Large intestine (tissue), 3 donors: Measurements from ENCODE around the gene C12orf57. TPM values are rescaled to one million over a fixed set of nuclear protein-coding genes. Genes with fewer than 3 reads are reported as not detected.
"Not testable (repeated sequence)": the region's sequence is repeated elsewhere in the genome, so short reads cannot be mapped to it uniquely, and the experiment has no call there.

Experiments
- DNase-seq, 2 donors: peaks; one replicate each; pipeline versions ENCODE4 v3.0.0 to v3.0.0-alpha.2; 2013
- H3K27ac ChIP-seq: one replicate; pipeline ENCODE4 v1.5.1; 2013; ENCODE audit warnings: low read length
- H3K27me3 ChIP-seq: 2 replicates; pipeline ENCODE4 v1.6.1; 2013; ENCODE audit warnings: low read length; ENCODE audit not compliant: control insufficient read depth, insufficient read depth
- H3K36me3 ChIP-seq: 2 replicates; pipeline ENCODE4 v1.6.1; 2013; ENCODE audit warnings: low read length; ENCODE audit not compliant: control insufficient read depth, insufficient read depth
- H3K4me1 ChIP-seq: one replicate; pipeline ENCODE4 v1.6.1; 2013; ENCODE audit warnings: low read length; ENCODE audit not compliant: control insufficient read depth, insufficient read depth
- H3K4me3 ChIP-seq: one replicate; pipeline ENCODE4 v1.5.1; 2013; ENCODE audit warnings: low read length
- H3K9me3 ChIP-seq: one replicate; pipeline ENCODE4 v1.6.1; 2013; ENCODE audit warnings: mild to moderate bottlenecking, low read depth, low read length, moderate library complexity; ENCODE audit not compliant: control insufficient read depth
- WGBS: methylation state at CpG from one replicate; pipeline ENCODE4 v1.1.5; 2013; ENCODE audit warnings: low lambda C conversion rate; ENCODE audit not compliant: insufficient coverage; 5-methylcytosine and 5-hydroxymethylcytosine counted together
- polyA plus RNA-seq: library from polyadenylated mRNA; unstranded; fragments of 120-200 nt; gene quantifications from one replicate; pipeline ENCODE4 v1.2.1, GENCODE V29; 2013

Gene C12orf57
- polyA plus RNA-seq, 1 donor: 141 TPM

GRCh38 chr12:6904280-6905276 lies 39.2 kb upstream of the C12orf57 start, which contains the start of gene LRRC23:
Gene LRRC23 (plus strand): TSS chr12:6904822. CDS start chr12:6905634, 812 bp downstream.
- peaks cover under 1% of the 10 kb centered on the region for H3K27me3 ChIP-seq
- peak within 1 kb of the TSS; percentile 74 for H3K4me3 ChIP-seq
- peaks cover 7% of the 10 kb centered on the region for H3K36me3 ChIP-seq
- peak within 1 kb of the TSS; percentile 61 for H3K27ac ChIP-seq
- DNase-seq: peak; percentile 94 to 95
- peaks cover 13% of the 10 kb centered on the region for H3K4me1 ChIP-seq
- H3K9me3 ChIP-seq: no peaks in the 10 kb centered on the region
- WGBS: 4% methylated on average over 5 of the region's 34 CpGs

- Histone ChIP-seq H3K9me3 (no peaks in the 10 kb centered on the region), H3K4me1 (peaks cover 9% of the 10 kb centered on the region), H3K36me3 (peaks cover 7% of the 10 kb centered on the region), H3K27me3 (peaks cover 3% of the 10 kb centered on the region), H3K27ac (no peak overlapping the region), H3K4me3 (no peak overlapping the region)
- DNase-seq: no peak
- 100% methylated on average over 1 of the region's 5 CpGs for WGBS
These were observed 38.3 kb upstream of the C12orf57 start for GRCh38 chr12:6905414-6906040.

- not testable (repeated sequence) for H3K4me3 ChIP-seq, H3K36me3 ChIP-seq, DNase-seq, H3K4me1 ChIP-seq, H3K9me3 ChIP-seq, H3K27ac ChIP-seq
- WGBS: 100% methylated on average over 1 of the region's 11 CpGs
- H3K27me3 ChIP-seq: peaks cover 20% of the 10 kb centered on the region
These were observed 35.7 kb upstream of the C12orf57 start for GRCh38 chr12:6908141-6908540.

- peaks cover 7% of the 10 kb centered on the region for H3K36me3 ChIP-seq
- peaks cover 4% of the 10 kb centered on the region for H3K9me3 ChIP-seq
- WGBS: no CpG with 5 or more reads among the region's 4 CpGs
- no peak overlapping the region for H3K27ac ChIP-seq
- peaks cover 31% of the 10 kb centered on the region for H3K27me3 ChIP-seq
- no peak for DNase-seq
- peaks cover 10% of the 10 kb centered on the region for H3K4me1 ChIP-seq
- no peak overlapping the region for H3K4me3 ChIP-seq
These were observed 34.2 kb upstream of the C12orf57 start for GRCh38 chr12:6909421-6910145.

- peaks cover 12% of the 10 kb centered on the region for H3K4me1 ChIP-seq
- peaks cover 2% of the 10 kb centered on the region for H3K36me3 ChIP-seq
- H3K27me3 ChIP-seq: peaks cover 46% of the 10 kb centered on the region
- H3K27ac ChIP-seq: no peak overlapping the region
- no peak for DNase-seq
- 93% methylated on average over 3 of the region's 15 CpGs for WGBS
- no peak overlapping the region for H3K4me3 ChIP-seq
- peaks cover 4% of the 10 kb centered on the region for H3K9me3 ChIP-seq
These were observed 31.5 kb upstream of the C12orf57 start for GRCh38 chr12:6912164-6912935.

- H3K4me3 ChIP-seq: peak within 1 kb of the TSS; percentile 42
- H3K27ac ChIP-seq: no peak within 1 kb of the TSS
- WGBS: no CpG with 5 or more reads among the region's 68 CpGs
- DNase-seq: peak; percentile 61 to 77
- H3K4me1 ChIP-seq: peaks cover 12% of the 10 kb centered on the region
- H3K36me3 ChIP-seq: no peaks in the 10 kb centered on the region
- H3K27me3 ChIP-seq: peaks cover 46% of the 10 kb centered on the region
- peaks cover 4% of the 10 kb centered on the region for H3K9me3 ChIP-seq
These were observed 29.4 kb upstream of the C12orf57 start, which contains the start of gene ENO2 for GRCh38 chr12:6914246-6914946. Gene ENO2 (plus strand): TSS chr12:6914580. CDS start chr12:6915833, 1,253 bp downstream.

- WGBS: 8% methylated on average over 2 of the region's 29 CpGs
- DNase-seq: no peak
- Histone ChIP-seq H3K9me3 (peaks cover 4% of the 10 kb centered on the region), H3K27ac (no peak overlapping the region), H3K27me3 (peaks cover 42% of the 10 kb centered on the region), H3K4me3 (peak overlapping the region; percentile 42), H3K36me3 (no peaks in the 10 kb centered on the region), H3K4me1 (peaks cover 12% of the 10 kb centered on the region)
These were observed 28.7 kb upstream of the C12orf57 start for GRCh38 chr12:6914947-6915788.

- Histone ChIP-seq H3K27ac (no peak overlapping the region), H3K36me3 (no peaks in the 10 kb centered on the region), H3K4me1 (peaks cover 12% of the 10 kb centered on the region), H3K27me3 (peaks cover 42% of the 10 kb centered on the region), H3K9me3 (peaks cover 4% of the 10 kb centered on the region), H3K4me3 (no peak overlapping the region)
- WGBS: no CpG with 5 or more reads among the region's 14 CpGs
- DNase-seq: no peak
These were observed 28.0 kb upstream of the C12orf57 start for GRCh38 chr12:6915789-6916285.
